IMR-90 (cell line): ENCODE measurements around the gene HLA-A.

ENCODE experiments used
- CTCF ChIP-seq: conservative IDR thresholded peaks from 2 replicates; pipeline ENCODE4 v1.5.1; 2012; ENCODE audit warnings: mild to moderate bottlenecking, low read depth, low read length, improper control_type of control experiment
- USF2 ChIP-seq: fragments of 150-350 bp; IDR thresholded peaks from 2 replicates; pipeline ENCODE4 v1.6.1; 2017; ENCODE audit warnings: mild to moderate bottlenecking, antibody characterized with exemption, low read length, low read depth

- TF ChIP-seq CTCF (no peak), USF2 (no peak)
These were observed 42.7 kb downstream of the HLA-A start for GRCh38 chr6:29984992-29985391.
